K562 (cell line): ENCODE data around the gene SPANXA2. TPM values are rescaled to one million over a fixed set of nuclear protein-coding genes. Genes with fewer than 3 reads are reported as not detected.
"Not testable (repeated sequence)": the region's sequence is repeated elsewhere in the genome, so short reads cannot be mapped to it uniquely, and the experiment has no call there.

Source experiments
- ATAC-seq: fragments of 200-7000 bp; cut with Tn5 transposase; 3 replicates; pipeline ENCODE4 v1.9.1; 2020; ENCODE audit warnings: moderate library complexity
- Bru-seq: library from RNA; stranded (reverse); fragments of 400-500 nt; gene quantifications from one replicate; lab custom pipeline; 2021; lab: Mats Ljungman, UMichigan
- BruChase-seq, 2 experiments: library from RNA; stranded (reverse); fragments of 400-500 nt; gene quantifications; one replicate each; lab custom pipeline; 2021; lab: Mats Ljungman, UMichigan
- BruUV-seq: library from RNA; stranded (reverse); fragments of 400-500 nt; replicated peaks from 2 replicates; lab custom pipeline; 2021; lab: Mats Ljungman, UMichigan
- CTCF ChIA-PET: fragments of 300-600 bp; formaldehyde crosslinking; extraction: SDS; loops from one replicate; lab custom pipeline; 2021; ENCODE audit warnings: low intra/inter-chr PET ratio; lab: Yijun Ruan, JAX
- POLR2A ChIA-PET: fragments of 300-600, 350-650 bp; sonication (Branson Sonifier 250); formaldehyde crosslinking; extraction: SDS; loops from one replicate; lab custom pipeline; 2021; ENCODE audit warnings: antibody characterized with exemption, inconsistent platforms; lab: Yijun Ruan, JAX
- DNase-seq, 4 experiments: peaks; one replicate each; pipeline versions ENCODE4 v3.0.0 to v3.0.0-alpha.2; 2011 to 2018; ENCODE audit warnings: low spot score in 3 of 4, mixed read lengths in 3 of 4; ENCODE audit errors: extremely low read depth in 1 of 4
- FAIRE-seq: peaks from 2 replicates; lab custom pipeline; 2011; peaks lifted over from hg19 to GRCh38; lab: Jason Lieb, UNC
- H2AFZ ChIP-seq: 2 replicates; pipeline ENCODE4 v1.6.0; 2011; ENCODE audit warnings: low read depth, low read length, control low read depth, inconsistent platforms
- H3K27ac ChIP-seq: fragments of 200-600 bp; 3 replicates; pipeline ENCODE4 v1.8.0; 2011; ENCODE audit warnings: low read depth, mild to moderate bottlenecking, control low read depth, inconsistent platforms, low read length, moderate library complexity, mixed read lengths; ENCODE audit errors: extremely low read depth
- H3K27me3 ChIP-seq, 2 experiments: fragments of 300-600 bp in 1 of 2; 2 replicates in 1 of 2; 3 replicates in 1 of 2; pipeline versions ENCODE4 v1.6.0 to v1.8.0; 2011; ENCODE audit warnings: inconsistent platforms in 2 of 2, low read length in 2 of 2, mild to moderate bottlenecking in 1 of 2, mixed read lengths in 1 of 2, moderate library complexity in 1 of 2; ENCODE audit not compliant: control insufficient read depth in 2 of 2, insufficient read depth in 2 of 2
- H3K36me3 ChIP-seq: fragments of 300-600 bp; 3 replicates; pipeline ENCODE4 v1.8.0; 2011; ENCODE audit warnings: mild to moderate bottlenecking, low read length, inconsistent platforms; ENCODE audit not compliant: control insufficient read depth, insufficient read depth
- H3K4me1 ChIP-seq, 2 experiments: fragments of 200-600 bp in 1 of 2; replicated peaks in 1 of 2; 2 replicates in 1 of 2; 3 replicates in 1 of 2; pipeline versions ENCODE4 v1.5.1 to v1.8.0; 2011; ENCODE audit warnings: inconsistent platforms in 2 of 2, low read length in 2 of 2, mild to moderate bottlenecking in 1 of 2, mixed read lengths in 1 of 2, moderate library complexity in 1 of 2; ENCODE audit not compliant: control insufficient read depth in 2 of 2, insufficient read depth in 2 of 2
- H3K4me2 ChIP-seq: 2 replicates; pipeline ENCODE4 v1.6.1; 2011; ENCODE audit warnings: low read length, control low read depth, inconsistent platforms, mixed read lengths; ENCODE audit not compliant: insufficient read depth
- H3K4me3 ChIP-seq: fragments of 200-600 bp; sonication (generic), shearing (Covaris generic); 2 replicates; pipeline ENCODE4 v1.5.1; 2016; ENCODE audit warnings: control low read depth, inconsistent platforms
- H3K79me2 ChIP-seq: fragments of 200-600 bp; 3 replicates; pipeline ENCODE4 v1.8.0; 2011; ENCODE audit warnings: low read length, inconsistent platforms; ENCODE audit not compliant: control insufficient read depth, insufficient read depth
- H3K9ac ChIP-seq, 2 experiments: 2 replicates each; pipeline versions ENCODE4 v1.6.0 to v1.6.1; 2011; ENCODE audit warnings: low read depth in 2 of 2, low read length in 2 of 2, control low read depth in 1 of 2, inconsistent platforms in 1 of 2, mild to moderate bottlenecking in 1 of 2, mixed read lengths in 1 of 2; ENCODE audit not compliant: insufficient read depth in 1 of 2
- H3K9me1 ChIP-seq: one replicate; pipeline ENCODE4 v1.6.0; 2011; ENCODE audit warnings: inconsistent platforms, mild to moderate bottlenecking, low read length, moderate library complexity; ENCODE audit not compliant: control insufficient read depth, insufficient read depth
- H3K9me3 ChIP-seq: replicated peaks from 2 replicates; pipeline ENCODE4 v1.5.1; 2011; ENCODE audit warnings: low read depth, low read length, inconsistent platforms; ENCODE audit not compliant: control insufficient read depth, insufficient read depth
- H4K20me1 ChIP-seq: replicated peaks from 2 replicates; pipeline ENCODE4 v1.6.1; 2011; ENCODE audit warnings: low read length, inconsistent platforms, mixed read lengths; ENCODE audit not compliant: control insufficient read depth, insufficient read depth
- WGBS: fragments of 100-300 bp; shearing (Covaris generic); methylation state at CpG from one replicate; pipeline ENCODE4 v1.1.6; 2016; ENCODE audit warnings: low coverage, mixed read lengths; ENCODE audit not compliant: insufficient coverage; ENCODE audit errors: missing lambda C conversion rate; 5-methylcytosine and 5-hydroxymethylcytosine counted together
- in situ Hi-C: fragments of 300-500 bp; cut with MboI; formaldehyde crosslinking; loops from 4 replicates; pipeline ENCODE4 v1.15.0; 2018; ENCODE audit warnings: inconsistent platforms, mixed read lengths
- intact Hi-C: fragments of 100-400 bp; cut with micrococcal nuclease; formaldehyde crosslinking; loops from 2 replicates; pipeline ENCODE4 v1.14.2; 2022
- long read RNA-seq, 3 experiments: library from polyadenylated mRNA in 2 of 3; library from RNA in 1 of 3; unstranded in 2 of 3; stranded (forward) in 1 of 3; transcript quantifications; one replicate each; pipeline ENCODE4 v2.0.0, GENCODE V29; 2019 to 2022
- polyA minus RNA-seq, 3 experiments: library from RNA; depleted of rRNA, polyadenylated mRNA; stranded (reverse); fragments of >200 nt; gene quantifications; 2 replicates each; pipeline ENCODE4 v1.2.3, GENCODE V29; 2011
- polyA plus RNA-seq, 8 experiments: library from polyadenylated mRNA; depleted of rRNA in 4 of 8; stranded (reverse) in 5 of 8; unstranded in 3 of 8; fragments of >200 nt; fragmentation: Nextera tagmentation in 2 of 8; fragmentation: Illumina TruSeq in 1 of 8; extraction: Ambion mirVana in 2 of 8; extraction: Trizol in 1 of 8; gene quantifications; 2 replicates each; pipeline versions ENCODE4 v1.2.1 to v1.2.3, GENCODE V29; 2011 to 2014; ENCODE audit warnings: inconsistent platforms in 1 of 8, missing spikeins in 1 of 8
- total RNA-seq, 7 experiments: library from RNA; depleted of rRNA in 6 of 7; stranded (reverse); fragments of >200 nt in 6 of 7; fragmentation: Illumina TruSeq in 2 of 7; extraction: Trizol in 2 of 7; gene quantifications; 2 replicates each; pipeline versions ENCODE4 v1.2.1 to v1.2.3, GENCODE V29; 2011 to 2021; ENCODE audit warnings: low replicate concordance in 1 of 7

SPANXA2 gene, protein sequence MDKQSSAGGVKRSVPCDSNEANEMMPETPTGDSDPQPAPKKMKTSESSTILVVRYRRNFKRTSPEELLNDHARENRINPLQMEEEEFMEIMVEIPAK
- not detected in 2 replicates for total RNA-seq (2011; cell fraction: chromatin; rRNA removed; ENCODE audit: low replicate concordance)
- not detected in 2 replicates for total RNA-seq (2011; cell fraction: nucleolus; rRNA removed)
- total RNA-seq (2011; cell fraction: nucleoplasm; rRNA removed): not detected in 2 replicates
- total RNA-seq (2014; rRNA removed) (not detected in 2 replicates), total RNA-seq (2014; rRNA removed; fragmentation: Illumina TruSeq; extraction: Trizol) (not detected in 2 replicates), total RNA-seq (2015; rRNA removed; fragmentation: Illumina TruSeq; extraction: Trizol) (not detected in 2 replicates), total RNA-seq (2021) (not detected in 2 replicates), polyA plus RNA-seq (2011; rRNA removed) (not detected in 2 replicates), polyA plus RNA-seq (2014; fragmentation: Illumina TruSeq; extraction: Trizol) (not detected in 2 replicates), polyA plus RNA-seq (2014; fragmentation: Nextera tagmentation; extraction: Ambion mirVana) (under 1 TPM; 0.17 to 0.22 TPM), polyA plus RNA-seq (2014; rRNA removed) (not detected in 2 replicates), polyA minus RNA-seq (2011; rRNA and poly(A)+ RNA removed) (not detected in 2 replicates), Bru-seq, nascent RNA (not detected), BruChase-seq, experiment 1, labeled RNA remaining after a 2-hour chase (not detected), BruChase-seq, experiment 2, labeled RNA remaining after a 6-hour chase (not detected)
- not detected in 2 replicates for polyA plus RNA-seq (2011; cell fraction: cytosol; rRNA removed)
- not detected in 2 replicates for polyA plus RNA-seq (2011; cell fraction: nucleus; rRNA removed)
- polyA plus RNA-seq (2012): not detected in 2 replicates
- polyA minus RNA-seq (2011; cell fraction: cytosol; rRNA and poly(A)+ RNA removed): not detected in 2 replicates
- not detected in 2 replicates for polyA minus RNA-seq (2011; cell fraction: nucleus; rRNA and poly(A)+ RNA removed)
- long read RNA-seq, experiment 1, partial matches to known transcripts: 0 of 1 reads
- long read RNA-seq, experiment 1, other reads (novel, unspliced or antisense): 0 of 1 reads
- long read RNA-seq, experiment 2: 0 reads
- long read RNA-seq, experiment 3: 0 reads

DNA sequence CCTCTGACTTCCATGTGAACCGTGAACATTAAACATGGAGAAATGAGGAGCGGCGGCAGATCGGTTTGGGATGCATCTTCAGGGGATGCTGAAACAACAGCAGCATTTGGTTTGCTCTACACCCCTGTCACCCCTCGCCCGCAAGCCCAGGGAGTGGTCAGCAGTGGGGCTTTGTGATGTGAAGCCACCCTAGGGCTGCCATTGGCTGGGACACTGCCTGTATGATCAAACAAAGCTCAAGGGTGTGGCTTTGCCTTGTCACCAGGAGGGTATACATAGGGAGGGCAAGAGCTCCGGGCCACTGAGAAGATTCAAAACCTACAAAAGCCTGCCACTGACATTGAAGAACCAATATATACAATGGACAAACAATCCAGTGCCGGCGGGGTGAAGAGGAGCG is at the start of gene SPANXA2:
Gene SPANXA2 (plus strand): TSS at position 301 of the 400 bp plus-strand sequence. CDS start 60 bp downstream, at position 361.
- BruUV-seq, FAIRE-seq, H3K9me3 ChIP-seq, CTCF ChIA-PET, in situ Hi-C loops, H3K4me2 ChIP-seq, H2AFZ ChIP-seq, H3K4me3 ChIP-seq, ATAC-seq, H4K20me1 ChIP-seq, H3K9ac ChIP-seq, H3K4me1 ChIP-seq, H3K36me3 ChIP-seq, H3K27me3 ChIP-seq, DNase-seq, H3K27ac ChIP-seq, POLR2A ChIA-PET, H3K9me1 ChIP-seq, intact Hi-C loops, H3K79me2 ChIP-seq: not testable (repeated sequence)
- WGBS: no CpG with 5 or more reads among the region's 10 CpGs

DNA sequence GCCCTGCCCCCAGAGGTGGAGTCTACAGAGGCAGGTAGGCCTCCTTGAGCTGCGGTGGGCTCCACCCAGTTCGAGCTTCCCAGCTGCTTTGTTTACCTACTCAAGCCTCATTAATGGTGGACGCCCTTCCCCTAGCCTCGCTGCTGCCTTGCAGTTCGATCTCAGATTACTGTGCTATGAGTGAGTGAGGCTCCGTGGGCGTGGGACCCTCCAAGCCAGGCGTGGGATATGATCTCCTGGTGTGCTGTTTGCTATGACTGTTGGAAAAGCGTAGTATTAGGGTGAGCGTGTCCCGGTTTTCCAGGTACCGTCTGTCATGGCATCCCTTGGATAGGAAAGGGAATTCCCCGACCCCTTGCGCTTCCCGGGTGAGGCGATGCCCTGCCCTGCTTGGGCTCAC is 47.0 kb upstream of the SPANXA2 start:
- H3K9ac ChIP-seq, H3K79me2 ChIP-seq, H3K9me3 ChIP-seq, H2AFZ ChIP-seq, H3K27me3 ChIP-seq, H4K20me1 ChIP-seq, H3K27ac ChIP-seq, H3K36me3 ChIP-seq, H3K4me2 ChIP-seq, CTCF ChIA-PET, intact Hi-C loops, ATAC-seq, H3K4me3 ChIP-seq, POLR2A ChIA-PET, DNase-seq, H3K4me1 ChIP-seq, FAIRE-seq, BruUV-seq, in situ Hi-C loops, H3K9me1 ChIP-seq: not testable (repeated sequence)
- WGBS: 0% methylated on average over 3 of the region's 16 CpGs

DNA sequence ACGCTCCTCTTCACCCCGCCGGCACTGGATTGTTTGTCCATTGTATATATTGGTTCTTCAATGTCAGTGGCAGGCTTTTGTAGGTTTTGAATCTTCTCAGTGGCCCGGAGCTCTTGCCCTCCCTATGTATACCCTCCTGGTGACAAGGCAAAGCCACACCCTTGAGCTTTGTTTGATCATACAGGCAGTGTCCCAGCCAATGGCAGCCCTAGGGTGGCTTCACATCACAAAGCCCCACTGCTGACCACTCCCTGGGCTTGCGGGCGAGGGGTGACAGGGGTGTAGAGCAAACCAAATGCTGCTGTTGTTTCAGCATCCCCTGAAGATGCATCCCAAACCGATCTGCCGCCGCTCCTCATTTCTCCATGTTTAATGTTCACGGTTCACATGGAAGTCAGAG is 4.9 kb upstream of the SPANXA2 start, which contains the start of gene SPANXA1:
Gene SPANXA1 (minus strand): TSS at position 101 of the 400 bp plus-strand sequence. CDS start 60 bp downstream, at position 41.
- H3K9me1 ChIP-seq, intact Hi-C loops, POLR2A ChIA-PET, DNase-seq, in situ Hi-C loops, BruUV-seq, H3K36me3 ChIP-seq, CTCF ChIA-PET, H3K27me3 ChIP-seq, H3K79me2 ChIP-seq, H2AFZ ChIP-seq, H3K9ac ChIP-seq, H3K9me3 ChIP-seq, H3K27ac ChIP-seq, H3K4me1 ChIP-seq, H3K4me3 ChIP-seq, H3K4me2 ChIP-seq, ATAC-seq, H4K20me1 ChIP-seq, FAIRE-seq: not testable (repeated sequence)
- no CpG with 5 or more reads among the region's 10 CpGs for WGBS
